HG02943 (cell line): ENCODE results near the gene CLASP2.
"Not testable (repeated sequence)": the region's sequence is repeated elsewhere in the genome, so short reads cannot be mapped to it uniquely, and the experiment has no call there.

Experiments
- ATAC-seq: cut with Tn5 transposase; IDR thresholded peaks from one replicate; pipeline ENCODE4 v1.9.1; 2021; ENCODE audit warnings: mild to moderate bottlenecking, low read depth, moderate library complexity; ENCODE audit not compliant: unreplicated experiment

Gene CLASP2

GRCh38 chr3:33473813-33474212 lies 244.2 kb downstream of the CLASP2 start:
- ATAC-seq, result no peak

- no peak for ATAC-seq
Observed at GRCh38 chr3:33467786-33468185, 250.3 kb downstream of the CLASP2 start.

- ATAC-seq, result no peak
Observed at GRCh38 chr3:33461097-33461496, 257.0 kb downstream of the CLASP2 start.

GRCh38 chr3:33459577-33459976 lies 258.5 kb downstream of the CLASP2 start:
- not testable (repeated sequence) for ATAC-seq

- ATAC-seq, result no peak
Observed at GRCh38 chr3:33458446-33458845, 259.6 kb downstream of the CLASP2 start.

- no peak for ATAC-seq
Observed at GRCh38 chr3:33456756-33457155, 261.3 kb downstream of the CLASP2 start.

- no peak for ATAC-seq
Observed at GRCh38 chr3:33453331-33453761, 264.7 kb downstream of the CLASP2 start.

- not testable (repeated sequence) for ATAC-seq
Observed at GRCh38 chr3:33451994-33452393, 266.1 kb downstream of the CLASP2 start.

- no peak for ATAC-seq
Observed at GRCh38 chr3:33447958-33448357, 270.1 kb downstream of the CLASP2 start.

GRCh38 chr3:33447256-33447625 lies 270.8 kb downstream of the CLASP2 start:
- ATAC-seq, result not testable (repeated sequence)
